Neural progenitor cell (in vitro differentiated cells): ENCODE data around the gene CACNA2D4. TPM values are rescaled to one million over a fixed set of nuclear protein-coding genes. Genes with fewer than 3 reads are reported as not detected.

Experiments used
- DNase-seq: peaks from one replicate; pipeline ENCODE4 v3.0.0-alpha.2; 2016; ENCODE audit warnings: low spot score
- H2AFZ ChIP-seq: fragments of 200-600 bp; sonication (generic); replicated peaks from 2 replicates; pipeline ENCODE4 v1.6.1; 2016; ENCODE audit warnings: antibody characterized with exemption
- H3F3A ChIP-seq: fragments of 200-600 bp; sonication (generic); 2 replicates; pipeline ENCODE4 v1.6.1; 2016; ENCODE audit warnings: antibody characterized with exemption, low read depth
- H3K27ac ChIP-seq: fragments of 200-600 bp; sonication (generic); 2 replicates; pipeline ENCODE4 v1.5.1; 2016; ENCODE audit warnings: mild to moderate bottlenecking
- H3K27me3 ChIP-seq: fragments of 200-600 bp; sonication (generic); 2 replicates; pipeline ENCODE4 v1.6.1; 2016; ENCODE audit warnings: mild to moderate bottlenecking, moderate library complexity
- H3K36me3 ChIP-seq: fragments of 200-600 bp; sonication (generic); 2 replicates; pipeline ENCODE4 v1.5.1; 2016
- H3K4me1 ChIP-seq: fragments of 200-600 bp; sonication (generic); 2 replicates; pipeline ENCODE4 v1.6.1; 2016; ENCODE audit warnings: mixed run types
- H3K4me2 ChIP-seq: fragments of 200-600 bp; sonication (generic); 2 replicates; pipeline ENCODE4 v1.6.1; 2016
- H3K4me3 ChIP-seq: fragments of 200-600 bp; sonication (generic); 2 replicates; pipeline ENCODE4 v1.5.1; 2016
- H3K79me2 ChIP-seq: fragments of 200-600 bp; sonication (generic); 2 replicates; pipeline ENCODE4 v1.6.1; 2016; ENCODE audit warnings: low read depth
- H3K9ac ChIP-seq: fragments of 200-600 bp; sonication (generic); 2 replicates; pipeline ENCODE4 v1.6.1; 2016
- H3K9me3 ChIP-seq: fragments of 200-600 bp; sonication (generic); 2 replicates; pipeline ENCODE4 v1.5.1; 2016; ENCODE audit warnings: low read depth
- H4K20me1 ChIP-seq: fragments of 200-600 bp; sonication (generic); 2 replicates; pipeline ENCODE4 v1.6.1; 2016; ENCODE audit warnings: low read depth
- H3K27ac Mint-ChIP-seq: 3 replicates; pipeline ENCODE4 v1.8.0; 2021; ENCODE audit warnings: mixed read lengths
- H3K27me3 Mint-ChIP-seq: 2 replicates; pipeline ENCODE4 v1.8.0; 2022; ENCODE audit warnings: low read depth, mild to moderate bottlenecking, inconsistent platforms, moderate library complexity, mixed read lengths; ENCODE audit not compliant: insufficient read depth
- H3K36me3 Mint-ChIP-seq: 3 replicates; pipeline ENCODE4 v1.8.0; 2021; ENCODE audit warnings: mixed read lengths
- H3K4me1 Mint-ChIP-seq: 3 replicates; pipeline ENCODE4 v1.8.0; 2021; ENCODE audit warnings: mixed read lengths
- H3K4me3 Mint-ChIP-seq: 3 replicates; pipeline ENCODE4 v1.8.0; 2021; ENCODE audit warnings: mild to moderate bottlenecking, moderate library complexity, mixed read lengths
- H3K9me3 Mint-ChIP-seq: 3 replicates; pipeline ENCODE4 v1.8.0; 2020; ENCODE audit warnings: mixed read lengths
- CTCF ChIP-seq: fragments of 200-600 bp; sonication (generic); IDR thresholded peaks from 2 replicates; pipeline ENCODE4 v1.5.1; 2017; ENCODE audit warnings: antibody characterized with exemption, mild to moderate bottlenecking
- EZH2 ChIP-seq: fragments of 200-600 bp; sonication (generic); IDR thresholded peaks from 2 replicates; pipeline ENCODE4 v1.6.1; 2017; ENCODE audit warnings: antibody characterized with exemption, mild to moderate bottlenecking, moderate library complexity
- EZH2phosphoT487 ChIP-seq: fragments of 200-600 bp; sonication (generic); IDR thresholded peaks from 2 replicates; pipeline ENCODE4 v1.6.1; 2017; ENCODE audit warnings: antibody characterized with exemption
- total RNA-seq: library from RNA; depleted of rRNA; stranded (reverse); fragments of >200 nt; gene quantifications from 2 replicates; pipeline ENCODE4 v1.2.3, GENCODE V29; 2015; ENCODE audit warnings: low replicate concordance

CACNA2D4 gene
- total RNA-seq, 1 donor from 2014 or later = 3.0 TPM

GRCh38 chr12:1809591-1810190 lies 108.8 kb downstream of the CACNA2D4 start:
- Histone ChIP-seq H3K4me3 (no peak overlapping the region), H4K20me1 (no peaks in the 10 kb centered on the region), H3K36me3 (no peaks in the 10 kb centered on the region), H3K79me2 (no peaks in the 10 kb centered on the region), H3K27me3 (no peaks in the 10 kb centered on the region), H3K9ac (no peak overlapping the region), H3K4me1 (no peaks in the 10 kb centered on the region), H3F3A (no peaks in the 10 kb centered on the region), H2AFZ (no peak overlapping the region), H3K9me3 (no peaks in the 10 kb centered on the region), H3K4me2 (no peak overlapping the region), H3K27ac (no peak overlapping the region)
- Mint-ChIP-seq H3K27ac (peak overlapping the region; percentile 43), H3K4me3 (no peak overlapping the region), H3K9me3 (peaks cover 2% of the 10 kb centered on the region), H3K36me3 (peaks cover 2% of the 10 kb centered on the region), H3K27me3 (peaks cover 10% of the 10 kb centered on the region), H3K4me1 (peaks cover 33% of the 10 kb centered on the region)
- TF ChIP-seq CTCF = no peak
- no peak for TF ChIP-seq EZH2
- no peak for TF ChIP-seq EZH2phosphoT487
- DNase-seq = no peak

- Histone ChIP-seq H3K4me3 (no peak overlapping the region), H3K27me3 (no peaks in the 10 kb centered on the region), H2AFZ (no peak overlapping the region), H3K4me1 (no peaks in the 10 kb centered on the region), H3K36me3 (no peaks in the 10 kb centered on the region), H3K9me3 (no peaks in the 10 kb centered on the region), H3F3A (no peaks in the 10 kb centered on the region), H4K20me1 (no peaks in the 10 kb centered on the region), H3K79me2 (no peaks in the 10 kb centered on the region), H3K9ac (no peak overlapping the region), H3K27ac (no peak overlapping the region), H3K4me2 (no peak overlapping the region)
- Mint-ChIP-seq H3K4me1 (peaks cover 34% of the 10 kb centered on the region), H3K4me3 (no peak overlapping the region), H3K36me3 (peaks cover 2% of the 10 kb centered on the region), H3K27ac (no peak overlapping the region), H3K9me3 (peaks cover 2% of the 10 kb centered on the region), H3K27me3 (peaks cover 12% of the 10 kb centered on the region)
- no peak for TF ChIP-seq EZH2
- no peak for TF ChIP-seq EZH2phosphoT487
- no peak for TF ChIP-seq CTCF
- no peak for DNase-seq
Measured at GRCh38 chr12:1808798-1809480, 109.5 kb downstream of the CACNA2D4 start.

- no peaks in the 10 kb centered on the region for H3K36me3 ChIP-seq
- no peaks in the 10 kb centered on the region for H3K79me2 ChIP-seq
- no peak for DNase-seq
- no peak overlapping the region for H3K27ac ChIP-seq
- H3K4me3 ChIP-seq = no peak overlapping the region
- TF ChIP-seq CTCF (no peak), EZH2 (no peak), EZH2phosphoT487 (no peak)
- H3F3A ChIP-seq = no peaks in the 10 kb centered on the region
- H3K9me3 Mint-ChIP-seq = peaks cover 2% of the 10 kb centered on the region
- H3K9me3 ChIP-seq = no peaks in the 10 kb centered on the region
- peaks cover 32% of the 10 kb centered on the region for H3K4me1 Mint-ChIP-seq
- H3K4me1 ChIP-seq = no peaks in the 10 kb centered on the region
- no peak overlapping the region for H3K4me2 ChIP-seq
- no peaks in the 10 kb centered on the region for H3K27me3 ChIP-seq
- H4K20me1 ChIP-seq = no peaks in the 10 kb centered on the region
- H3K27ac Mint-ChIP-seq = no peak overlapping the region
- H3K36me3 Mint-ChIP-seq = peaks cover 2% of the 10 kb centered on the region
- no peak overlapping the region for H2AFZ ChIP-seq
- H3K4me3 Mint-ChIP-seq = no peak overlapping the region
- no peak overlapping the region for H3K9ac ChIP-seq
- H3K27me3 Mint-ChIP-seq = peaks cover 7% of the 10 kb centered on the region
Measured at GRCh38 chr12:1808036-1808797, 110.2 kb downstream of the CACNA2D4 start.
